Pancreas (tissue), 10 donors: Measurements from ENCODE around the gene CAMKMT. TPM values are rescaled to one million over a fixed set of nuclear protein-coding genes. Genes with fewer than 3 reads are reported as not detected.
"Not testable (repeated sequence)": the region's sequence is repeated elsewhere in the genome, so short reads cannot be mapped to it uniquely, and the experiment has no call there.

Experiments used
- ATAC-seq, 4 donors: fragments of 200-7000 bp; cut with Tn5 transposase; one replicate each; pipeline versions ENCODE4 v1.8.0 to v1.9.1; 2020; ENCODE audit warnings: mild to moderate bottlenecking in 4 of 4, moderate library complexity in 4 of 4
- DNase-seq, 6 donors: peaks; one replicate each; pipeline ENCODE4 v3.0.0-alpha.2; 2020
- FAIRE-seq: peaks from 2 replicates; lab custom pipeline; 2012; peaks lifted over from hg19 to GRCh38; lab: Jason Lieb, UNC
- H3K27ac ChIP-seq, 4 donors: fragments of 200-600 bp; sonication (generic); 1 replicate in 3 of 4; 2 replicates in 1 of 4; pipeline versions ENCODE4 v1.5.0 to v1.8.0; 2020
- H3K27me3 ChIP-seq, 4 donors: fragments of 200-600 bp; one replicate each; pipeline ENCODE4 v1.8.0; 2021
- H3K36me3 ChIP-seq, 3 donors: fragments of 200-600 bp; sonication (generic) in 1 of 3; one replicate each; pipeline versions ENCODE4 v1.5.0 to v1.8.0; 2020 to 2021
- H3K4me1 ChIP-seq, 3 donors: fragments of 200-600 bp; one replicate each; pipeline ENCODE4 v1.8.0; 2021
- H3K4me3 ChIP-seq, 4 donors: fragments of 200-600 bp; sonication (generic) in 2 of 4; one replicate each; pipeline versions ENCODE4 v1.5.0 to v1.8.0; 2020 to 2021
- H3K9me3 ChIP-seq, 4 donors: fragments of 200-600 bp; one replicate each; pipeline ENCODE4 v1.8.0; 2021
- CTCF ChIP-seq, 4 donors: fragments of 200-600 bp; sonication (generic) in 3 of 4; IDR thresholded peaks; one replicate each; pipeline versions ENCODE4 v1.5.0 to v1.8.0; 2021; ENCODE audit warnings: antibody characterized with exemption in 4 of 4
- WGBS, 2 donors: extraction: QIAGEN DNeasy Blood & Tissue Kit; methylation state at CpG; one replicate each; pipeline ENCODE4 v1.1.7; 2013; 5-methylcytosine and 5-hydroxymethylcytosine counted together
- intact Hi-C, 3 donors: fragments of 100-400 bp; cut with DNase I; formaldehyde crosslinking; loops; one replicate each; pipeline versions ENCODE4 v1.11.1 to v1.14.2; 2022
- polyA plus RNA-seq, 2 donors: library from polyadenylated mRNA; stranded (reverse); fragments of 200-250 nt; gene quantifications; one replicate each; pipeline ENCODE4 v1.2.3, GENCODE V29; 2013
- total RNA-seq, 6 donors: library from RNA; stranded (reverse); fragmentation: NEBNext Ultra II Directional in 4 of 6; extraction: Animal tissue kit (Norgen Biotek cat#: 25700) in 4 of 6; gene quantifications; one replicate each; pipeline versions ENCODE4 v1.2.1 to v1.2.4, GENCODE V29; 2021 to 2023
- donor health status: healthy with polysubstance abuse.
- donor health status: DM: no; HTN: no; CAD: no; lungs with moderate emphysema.
- donor health status: DM: no; HTN: no; CAD: no.
- donor health status: control.
- donor health status: control.
- donor health status: Bipolar disorder and iron deficiency.
- donor health status: DM: yes; HTN: yes; CAD: no.
- donor health status: DM: no; HTN: no; CAD: no.
- donor health status: DM: no; HTN: no; CAD: no.
- donor health status: DM: yes; HTN: yes; CAD: no.

The CAMKMT gene
- total and polyA plus RNA-seq, 8 donors, result 4.6 to 11.9 (median 8.3) TPM

- FAIRE-seq (no peak), DNase-seq (no peak), ATAC-seq (no peak)
- TF ChIP-seq CTCF (IDR thresholded peaks at IDR 0.05), result no peak
- WGBS, 2 donors, result 70 to 74% methylated on average over 3 of the region's 3 CpGs
- H3K27me3 ChIP-seq, result no peaks in the 10 kb centered on the region
- no peaks in the 10 kb centered on the region for H3K36me3 ChIP-seq
- peaks cover 0 to 4% (median 0%) of the 10 kb centered on the region in 3 donors for H3K4me1 ChIP-seq
- no peak overlapping the region for H3K4me3 ChIP-seq
- H3K27ac ChIP-seq, result no peak overlapping the region
- no peaks in the 10 kb centered on the region for H3K9me3 ChIP-seq
- intact Hi-C loops, result no loop called here
Measured at GRCh38 chr2:44496130-44496529, 134.4 kb downstream of the CAMKMT start.

GRCh38 chr2:44498551-44498950 is 136.8 kb downstream of the CAMKMT start:
- no peaks in the 10 kb centered on the region for H3K36me3 ChIP-seq
- no peak for FAIRE-seq
- H3K27ac ChIP-seq, result no peak overlapping the region
- no peaks in the 10 kb centered on the region for H3K27me3 ChIP-seq
- WGBS, 2 donors, result 71 to 76% methylated on average over 2 of the region's 2 CpGs
- H3K9me3 ChIP-seq, result no peaks in the 10 kb centered on the region
- intact Hi-C loops, result no loop called here
- H3K4me3 ChIP-seq, result no peak overlapping the region
- no peak for ATAC-seq
- no peak for DNase-seq
- peaks cover 0 to 4% (median 0%) of the 10 kb centered on the region in 3 donors for H3K4me1 ChIP-seq
- no peak for TF ChIP-seq CTCF (IDR thresholded peaks at IDR 0.05)

GRCh38 chr2:44505664-44506063 is 143.9 kb downstream of the CAMKMT start:
- FAIRE-seq, H3K27ac ChIP-seq, ATAC-seq, intact Hi-C loops, H3K9me3 ChIP-seq, H3K36me3 ChIP-seq, H3K4me3 ChIP-seq, H3K4me1 ChIP-seq, H3K27me3 ChIP-seq, DNase-seq: not testable (repeated sequence)
- WGBS, 2 donors, result 96 to 98% methylated on average over 7 of the region's 7 CpGs

GRCh38 chr2:44510246-44510645 is 148.5 kb downstream of the CAMKMT start:
- 96 to 99% methylated on average over 2 of the region's 2 CpGs for WGBS, 2 donors
- Histone ChIP-seq H3K4me3 (no peak overlapping the region), H3K4me1 (no peaks in the 10 kb centered on the region), H3K27ac (no peak overlapping the region), H3K36me3 (no peaks in the 10 kb centered on the region), H3K9me3 (no peaks in the 10 kb centered on the region), H3K27me3 (no peaks in the 10 kb centered on the region)
- no peak for TF ChIP-seq CTCF (IDR thresholded peaks at IDR 0.05)
- DNase-seq (no peak), FAIRE-seq (no peak), ATAC-seq (no peak)
- intact Hi-C loops, result no loop called here

GRCh38 chr2:44515416-44515815 is 153.7 kb downstream of the CAMKMT start:
- no peak overlapping the region for H3K27ac ChIP-seq
- H3K4me3 ChIP-seq, result no peak overlapping the region
- H3K36me3 ChIP-seq, result no peaks in the 10 kb centered on the region
- H3K27me3 ChIP-seq, result no peaks in the 10 kb centered on the region
- DNase-seq (no peak), ATAC-seq (no peak), FAIRE-seq (no peak)
- H3K9me3 ChIP-seq, result no peaks in the 10 kb centered on the region
- WGBS, 2 donors, result 34 to 42% methylated on average over 1 of the region's 1 CpG
- intact Hi-C loops, result no loop called here
- TF ChIP-seq CTCF (IDR thresholded peaks at IDR 0.05), result no peak
- no peaks in the 10 kb centered on the region for H3K4me1 ChIP-seq
